Neural crest cell (in vitro differentiated cells): ENCODE data around the gene PRKCG. TPM values are rescaled to one million over a fixed set of nuclear protein-coding genes. Genes with fewer than 3 reads are reported as not detected.
"Not testable (repeated sequence)": the region's sequence is repeated elsewhere in the genome, so short reads cannot be mapped to it uniquely, and the experiment has no call there.

Source experiments
- DNase-seq: peaks from one replicate; pipeline ENCODE4 v3.0.0; 2021; ENCODE audit warnings: low read depth, mixed read lengths, low spot score
- H3K27ac Mint-ChIP-seq: one replicate; pipeline ENCODE4 v1.8.0; 2021; ENCODE audit warnings: mild to moderate bottlenecking, mixed read lengths; ENCODE audit not compliant: unreplicated experiment
- H3K27me3 Mint-ChIP-seq: 2 replicates; pipeline ENCODE4 v1.8.0; 2021; ENCODE audit warnings: low read depth, mild to moderate bottlenecking, mixed read lengths
- H3K36me3 Mint-ChIP-seq: 2 replicates; pipeline ENCODE4 v1.8.0; 2021; ENCODE audit warnings: low read depth, mild to moderate bottlenecking, mixed read lengths
- H3K4me1 Mint-ChIP-seq: 2 replicates; pipeline ENCODE4 v1.8.0; 2021; ENCODE audit warnings: mixed read lengths
- H3K4me3 Mint-ChIP-seq: one replicate; pipeline ENCODE4 v1.8.0; 2021; ENCODE audit warnings: mild to moderate bottlenecking, mixed read lengths
- H3K9me3 Mint-ChIP-seq: 2 replicates; pipeline ENCODE4 v1.8.0; 2021; ENCODE audit warnings: mixed read lengths
- CTCF ChIP-seq: fragments of 200-600 bp; sonication (generic); conservative IDR thresholded peaks from 2 replicates; pipeline ENCODE4 v1.5.0; 2021; ENCODE audit warnings: antibody characterized with exemption, mild to moderate bottlenecking
- total RNA-seq: library from RNA; stranded (reverse); gene quantifications from 2 replicates; pipeline ENCODE4 v1.2.1, GENCODE V29; 2021

Gene PRKCG
- total RNA-seq, 1 donor from 2014 or later = 0.65 TPM

DNA sequence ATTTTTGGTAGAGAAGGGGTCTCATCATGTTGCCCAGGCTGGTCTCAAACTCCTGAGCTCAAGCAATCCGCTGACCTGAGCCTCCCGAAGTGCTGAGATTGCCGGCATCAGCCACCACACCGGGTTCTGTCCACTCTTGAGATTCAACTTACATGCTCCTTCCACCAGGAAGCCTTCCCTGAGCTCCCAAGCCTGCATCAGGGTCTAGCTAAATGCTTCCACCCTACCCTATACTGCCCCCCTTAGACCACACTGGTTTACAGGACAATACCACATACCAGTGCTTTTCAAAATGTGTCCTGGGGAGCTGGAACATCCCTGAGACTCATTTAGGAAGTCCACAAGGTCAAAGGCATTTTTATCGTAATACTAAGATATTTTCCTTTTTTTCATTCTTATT lies 65.6 kb downstream of the PRKCG start:
- Mint-ChIP-seq H3K4me3 (no peak overlapping the region), H3K27me3 (peaks cover 56% of the 10 kb centered on the region), H3K36me3 (no peaks in the 10 kb centered on the region), H3K27ac (no peak overlapping the region), H3K4me1 (peaks cover 4% of the 10 kb centered on the region), H3K9me3 (no peaks in the 10 kb centered on the region)
- TF ChIP-seq CTCF = peak; percentile 22
- DNase-seq = no peak

- peaks cover 51% of the 10 kb centered on the region for H3K27me3 Mint-ChIP-seq
Observed at GRCh38 chr19:53948611-53949010, 66.6 kb downstream of the PRKCG start.

GRCh38 chr19:53951436-53951835 lies 69.4 kb downstream of the PRKCG start:
- peak overlapping the region; percentile 43 for H3K27ac Mint-ChIP-seq

More at GRCh38 chr19:53948611-53949010, 66.6 kb downstream of the PRKCG start:
- not testable (repeated sequence) for H3K27ac Mint-ChIP-seq, H3K9me3 Mint-ChIP-seq, H3K4me3 Mint-ChIP-seq, H3K4me1 Mint-ChIP-seq, H3K36me3 Mint-ChIP-seq, DNase-seq

DNA sequence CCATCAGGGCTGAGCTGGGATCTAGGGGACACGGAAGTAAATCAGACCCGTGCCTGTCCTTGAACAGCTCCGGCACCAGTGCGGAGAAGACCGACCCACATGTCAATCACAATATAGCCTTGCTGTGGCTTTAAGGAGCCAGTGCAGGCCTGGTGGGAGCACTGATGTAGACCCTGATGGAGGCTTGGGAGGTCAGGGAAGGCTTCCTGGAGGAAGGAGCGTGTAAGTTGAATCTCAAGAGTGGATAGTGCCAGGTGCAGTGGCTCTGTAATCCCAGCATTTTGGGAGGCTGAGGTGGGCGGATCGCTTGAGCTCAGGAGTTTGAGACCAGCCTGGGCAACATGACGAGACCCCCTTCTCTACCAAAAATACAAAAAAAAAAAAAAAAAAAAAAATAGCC lies 70.0 kb downstream of the PRKCG start:
- no peak for TF ChIP-seq CTCF
- no peaks in the 10 kb centered on the region for H3K4me1 Mint-ChIP-seq
- H3K4me3 Mint-ChIP-seq = no peak overlapping the region
- no peak for DNase-seq
- peaks cover 43% of the 10 kb centered on the region for H3K27me3 Mint-ChIP-seq
- no peaks in the 10 kb centered on the region for H3K9me3 Mint-ChIP-seq
- no peaks in the 10 kb centered on the region for H3K36me3 Mint-ChIP-seq
- H3K27ac Mint-ChIP-seq = no peak overlapping the region

More at GRCh38 chr19:53951436-53951835, 69.4 kb downstream of the PRKCG start:
- H3K9me3 Mint-ChIP-seq = no peaks in the 10 kb centered on the region
- H3K27me3 Mint-ChIP-seq = peaks cover 39% of the 10 kb centered on the region
- DNase-seq = no peak
- no peaks in the 10 kb centered on the region for H3K36me3 Mint-ChIP-seq
- no peak for TF ChIP-seq CTCF
- H3K4me3 Mint-ChIP-seq = no peak overlapping the region
- H3K4me1 Mint-ChIP-seq = no peaks in the 10 kb centered on the region

DNA sequence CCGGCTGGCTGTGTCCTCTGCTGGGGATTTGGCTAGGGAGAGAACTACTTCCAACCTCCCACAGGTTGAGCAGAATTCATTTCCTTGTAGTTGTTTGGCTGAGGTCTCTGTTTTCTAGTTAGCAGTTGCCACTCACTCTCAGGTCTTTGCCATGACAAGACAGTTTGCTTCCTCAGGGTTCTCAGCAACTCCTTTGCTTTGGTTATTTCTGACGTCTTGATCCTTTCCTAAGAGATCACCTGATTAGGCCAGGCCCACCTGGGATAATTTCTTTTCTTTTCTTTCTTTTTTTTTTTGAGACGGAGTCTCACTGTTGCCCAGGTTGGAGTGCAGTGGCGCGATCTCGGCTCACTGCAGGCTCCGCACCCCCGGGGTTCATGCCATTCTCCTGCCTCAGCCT lies 71.4 kb downstream of the PRKCG start:
- Mint-ChIP-seq H3K4me3 (no peak overlapping the region), H3K36me3 (no peaks in the 10 kb centered on the region), H3K27me3 (peaks cover 46% of the 10 kb centered on the region), H3K4me1 (peaks cover 5% of the 10 kb centered on the region), H3K9me3 (no peaks in the 10 kb centered on the region), H3K27ac (no peak overlapping the region)
- no peak for DNase-seq
- TF ChIP-seq CTCF = no peak

Other genes starting within 250 kb of the PRKCG start
- gene NLRP12, start 57.9 kb upstream of the PRKCG start, total RNA-seq = not detected in 2 replicates
- gene MYADM, start 14.3 kb upstream of the PRKCG start, total RNA-seq = 15.0 and 19.1 TPM in 2 replicates
- 25.3 and 26.4 TPM in 2 replicates for gene CACNG7, start 27.1 kb downstream of the PRKCG start, total RNA-seq
- 0.23 and 0.33 TPM in 2 replicates for gene CACNG8, start 80.7 kb downstream of the PRKCG start, total RNA-seq
- gene CACNG6, start 109.4 kb downstream of the PRKCG start, total RNA-seq = 0.77 and 0.82 TPM in 2 replicates
- gene VSTM1, start 181.7 kb downstream of the PRKCG start, total RNA-seq = not detected in 2 replicates
- not detected in 2 replicates for gene TARM1, start 199.2 kb downstream of the PRKCG start, total RNA-seq
- gene OSCAR, start 218.6 kb downstream of the PRKCG start, total RNA-seq = not detected in 2 replicates
- 131 and 162 TPM in 2 replicates for gene NDUFA3, start 220.7 kb downstream of the PRKCG start, total RNA-seq
- gene TFPT, start 233.5 kb downstream of the PRKCG start, total RNA-seq = 24.5 and 26.8 TPM in 2 replicates
- gene PRPF31, start 233.6 kb downstream of the PRKCG start, total RNA-seq = 94.8 and 104 TPM in 2 replicates